Bronchial epithelial cell (primary cell): ENCODE measurements around the gene RIC1. TPM values are rescaled to one million over a fixed set of nuclear protein-coding genes. Genes with fewer than 3 reads are reported as not detected.

Experiments
- DNase-seq: peaks from one replicate; pipeline ENCODE4 v3.0.0-alpha.2; 2010; ENCODE audit warnings: low read depth
- FAIRE-seq: peaks from 2 replicates; lab custom pipeline; 2011; peaks lifted over from hg19 to GRCh38; lab: Jason Lieb, UNC
- H3K27me3 ChIP-seq: 2 replicates; pipeline ENCODE4 v1.5.1; 2011; ENCODE audit warnings: low read length; ENCODE audit not compliant: control insufficient read depth, insufficient read depth
- H3K36me3 ChIP-seq: 2 replicates; pipeline ENCODE4 v1.5.1; 2011; ENCODE audit warnings: low read length; ENCODE audit not compliant: control insufficient read depth, insufficient read depth
- H3K4me3 ChIP-seq: 2 replicates; pipeline ENCODE4 v1.5.1; 2011; ENCODE audit warnings: mild to moderate bottlenecking, low read depth, low read length, control low read depth
- CTCF ChIP-seq: IDR thresholded peaks from 2 replicates; pipeline ENCODE4 v1.5.1; 2011; ENCODE audit warnings: mild to moderate bottlenecking, moderate library complexity, low read length, control low read depth, inconsistent platforms; ENCODE audit not compliant: insufficient read depth, severe bottlenecking
- total RNA-seq: library from RNA; depleted of rRNA; stranded (reverse); fragments of >200 nt; gene quantifications from 2 replicates; pipeline ENCODE4 v1.2.1, GENCODE V29; 2014

Gene RIC1
- total RNA-seq, 1 donor from 2014 or later: 34.2 TPM

GRCh38 chr9:5819174-5819573 lies 190.3 kb downstream of the RIC1 start:
- Histone ChIP-seq H3K4me3 (no peak overlapping the region), H3K36me3 (peaks cover 10% of the 10 kb centered on the region), H3K27me3 (no peaks in the 10 kb centered on the region)
- TF ChIP-seq CTCF: no peak
- DNase-seq: no peak
- no peak for FAIRE-seq

- DNase-seq (no peak), FAIRE-seq (no peak)
- no peak overlapping the region for H3K4me3 ChIP-seq
- no peaks in the 10 kb centered on the region for H3K27me3 ChIP-seq
- no peak for TF ChIP-seq CTCF
- peaks cover 12% of the 10 kb centered on the region for H3K36me3 ChIP-seq
These were observed 191.5 kb downstream of the RIC1 start for GRCh38 chr9:5820425-5820824.

GRCh38 chr9:5825223-5825622 lies 196.3 kb downstream of the RIC1 start:
- Histone ChIP-seq H3K27me3 (no peaks in the 10 kb centered on the region), H3K4me3 (no peak overlapping the region), H3K36me3 (peaks cover 11% of the 10 kb centered on the region)
- TF ChIP-seq CTCF: no peak
- FAIRE-seq: peak; percentile 28
- DNase-seq: no peak

Other genes starting within 250 kb of the RIC1 start
- 22.9 and 28.3 TPM in 2 replicates for gene PLGRKT, start 191.2 kb upstream of the RIC1 start, total RNA-seq
- gene CD274, start 178.6 kb upstream of the RIC1 start, total RNA-seq: 5.3 and 5.8 TPM in 2 replicates
- under 0.01 and 0.64 TPM in 2 replicates for gene PDCD1LG2, start 118.6 kb upstream of the RIC1 start, total RNA-seq
- gene ERMP1, start 204.0 kb downstream of the RIC1 start, total RNA-seq: 52.9 and 79.9 TPM in 2 replicates